Lower leg skin (tissue), 4 donors: ENCODE measurements around the gene TTC34. TPM values are rescaled to one million over a fixed set of nuclear protein-coding genes. Genes with fewer than 3 reads are reported as not detected.

Source experiments
- DNase-seq, 2 donors: peaks; one replicate each; pipeline ENCODE4 v3.0.0-alpha.2; 2019; ENCODE audit warnings: low spot score in 2 of 2
- H3K4me3 ChIP-seq: fragments of 200-600 bp; sonication (generic); 2 replicates; pipeline ENCODE4 v1.5.1; 2017; ENCODE audit warnings: mild to moderate bottlenecking, low read depth; ENCODE audit not compliant: poor library complexity, severe bottlenecking
- CTCF ChIP-seq, 3 donors: fragments of 450-650 bp; IDR thresholded peaks; one replicate each; pipeline ENCODE4 v1.5.1; 2016; ENCODE audit warnings: antibody characterized with exemption in 3 of 3, mild to moderate bottlenecking in 3 of 3, moderate library complexity in 2 of 3
- POLR2A ChIP-seq, 2 donors: fragments of 450-650 bp; IDR thresholded peaks; one replicate each; pipeline ENCODE4 v1.6.1; 2016 to 2017; ENCODE audit warnings: antibody characterized with exemption in 2 of 2, mild to moderate bottlenecking in 1 of 2, moderate library complexity in 1 of 2
- WGBS, 2 donors: methylation state at CpG; one replicate each; pipeline ENCODE4 v1.1.5; 2018; 5-methylcytosine and 5-hydroxymethylcytosine counted together
- intact Hi-C: fragments of 100-400 bp; cut with DNase I; formaldehyde crosslinking; loops from one replicate; pipeline ENCODE4 v1.15.0; 2023; ENCODE audit warnings: low total_unique reads
- total RNA-seq, 4 donors: library from RNA; depleted of rRNA; stranded (reverse); fragments of >200 nt; gene quantifications; one replicate each; pipeline ENCODE4 v1.1.0, GENCODE V29; 2016

The TTC34 gene
- total RNA-seq, 4 donors from 2014 or later = 0.07 to 0.23 (median 0.17) TPM

- whole genome bisulfite sequencing, 2 donors = 54 to 72% methylated on average over 10 of the region's 10 CpGs
- intact Hi-C loops = no loop called here
- TF ChIP-seq CTCF (IDR thresholded peaks at IDR 0.05) (no peak), POLR2A (IDR thresholded peaks at IDR 0.05) (no peak)
These were observed 150.4 kb downstream of the TTC34 start for GRCh38 chr1:2650967-2651645.

GRCh38 chr1:2646837-2647236, 154.7 kb downstream of the TTC34 start:
- WGBS, 2 donors = 79 to 82% methylated on average over 5 of the region's 5 CpGs
- TF ChIP-seq CTCF (IDR thresholded peaks at IDR 0.05) (no peak), POLR2A (IDR thresholded peaks at IDR 0.05) (no peak)
- DNase-seq = no peak
- intact Hi-C loops = no loop called here
- H3K4me3 ChIP-seq = no peak overlapping the region

More at GRCh38 chr1:2650967-2651645, 150.4 kb downstream of the TTC34 start:
- peak in 1 of 2 donors; percentile 58 for DNase-seq
- no peak overlapping the region for H3K4me3 ChIP-seq

GRCh38 chr1:2645776-2646175, 155.7 kb downstream of the TTC34 start:
- TF ChIP-seq CTCF (IDR thresholded peaks at IDR 0.05) = no peak
- TF ChIP-seq POLR2A (IDR thresholded peaks at IDR 0.05) = no peak
- intact Hi-C loops = no loop called here
- no peak overlapping the region for H3K4me3 ChIP-seq
- DNase-seq = peak in 1 of 2 donors; percentile 67
- 83 to 90% methylated on average over 11 of the region's 11 CpGs for WGBS, 2 donors

- 88 to 92% methylated on average over 13 to 14 of the region's 14 CpGs for WGBS, 2 donors
- intact Hi-C loops = no loop called here
- H3K4me3 ChIP-seq = no peak overlapping the region
- TF ChIP-seq POLR2A (IDR thresholded peaks at IDR 0.05) (no peak), CTCF (IDR thresholded peaks at IDR 0.05) (no peak)
- DNase-seq = peak in 1 of 2 donors; percentile 61
These were observed 156.3 kb downstream of the TTC34 start for GRCh38 chr1:2645143-2645542.

GRCh38 chr1:2644591-2645101, 156.8 kb downstream of the TTC34 start:
- TF ChIP-seq CTCF (IDR thresholded peaks at IDR 0.05) (no peak), POLR2A (IDR thresholded peaks at IDR 0.05) (no peak)
- intact Hi-C loops = no loop called here
- peak in 1 of 2 donors; percentile 67 for DNase-seq
- H3K4me3 ChIP-seq = no peak overlapping the region
- WGBS, 2 donors = 87 to 88% methylated on average over 11 to 12 of the region's 12 CpGs
